IPS-NIHi7 (cell line): Measurements from ENCODE around the gene NEK1.

Experiments used
- DNase-seq: peaks from one replicate; pipeline ENCODE4 v3.0.0; 2012; ENCODE audit warnings: mixed read lengths; ENCODE audit errors: extremely low spot score

The NEK1 gene, protein sequence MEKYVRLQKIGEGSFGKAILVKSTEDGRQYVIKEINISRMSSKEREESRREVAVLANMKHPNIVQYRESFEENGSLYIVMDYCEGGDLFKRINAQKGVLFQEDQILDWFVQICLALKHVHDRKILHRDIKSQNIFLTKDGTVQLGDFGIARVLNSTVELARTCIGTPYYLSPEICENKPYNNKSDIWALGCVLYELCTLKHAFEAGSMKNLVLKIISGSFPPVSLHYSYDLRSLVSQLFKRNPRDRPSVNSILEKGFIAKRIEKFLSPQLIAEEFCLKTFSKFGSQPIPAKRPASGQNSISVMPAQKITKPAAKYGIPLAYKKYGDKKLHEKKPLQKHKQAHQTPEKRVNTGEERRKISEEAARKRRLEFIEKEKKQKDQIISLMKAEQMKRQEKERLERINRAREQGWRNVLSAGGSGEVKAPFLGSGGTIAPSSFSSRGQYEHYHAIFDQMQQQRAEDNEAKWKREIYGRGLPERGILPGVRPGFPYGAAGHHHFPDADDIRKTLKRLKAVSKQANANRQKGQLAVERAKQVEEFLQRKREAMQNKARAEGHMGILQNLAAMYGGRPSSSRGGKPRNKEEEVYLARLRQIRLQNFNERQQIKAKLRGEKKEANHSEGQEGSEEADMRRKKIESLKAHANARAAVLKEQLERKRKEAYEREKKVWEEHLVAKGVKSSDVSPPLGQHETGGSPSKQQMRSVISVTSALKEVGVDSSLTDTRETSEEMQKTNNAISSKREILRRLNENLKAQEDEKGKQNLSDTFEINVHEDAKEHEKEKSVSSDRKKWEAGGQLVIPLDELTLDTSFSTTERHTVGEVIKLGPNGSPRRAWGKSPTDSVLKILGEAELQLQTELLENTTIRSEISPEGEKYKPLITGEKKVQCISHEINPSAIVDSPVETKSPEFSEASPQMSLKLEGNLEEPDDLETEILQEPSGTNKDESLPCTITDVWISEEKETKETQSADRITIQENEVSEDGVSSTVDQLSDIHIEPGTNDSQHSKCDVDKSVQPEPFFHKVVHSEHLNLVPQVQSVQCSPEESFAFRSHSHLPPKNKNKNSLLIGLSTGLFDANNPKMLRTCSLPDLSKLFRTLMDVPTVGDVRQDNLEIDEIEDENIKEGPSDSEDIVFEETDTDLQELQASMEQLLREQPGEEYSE (N-terminal part only)

DNA sequence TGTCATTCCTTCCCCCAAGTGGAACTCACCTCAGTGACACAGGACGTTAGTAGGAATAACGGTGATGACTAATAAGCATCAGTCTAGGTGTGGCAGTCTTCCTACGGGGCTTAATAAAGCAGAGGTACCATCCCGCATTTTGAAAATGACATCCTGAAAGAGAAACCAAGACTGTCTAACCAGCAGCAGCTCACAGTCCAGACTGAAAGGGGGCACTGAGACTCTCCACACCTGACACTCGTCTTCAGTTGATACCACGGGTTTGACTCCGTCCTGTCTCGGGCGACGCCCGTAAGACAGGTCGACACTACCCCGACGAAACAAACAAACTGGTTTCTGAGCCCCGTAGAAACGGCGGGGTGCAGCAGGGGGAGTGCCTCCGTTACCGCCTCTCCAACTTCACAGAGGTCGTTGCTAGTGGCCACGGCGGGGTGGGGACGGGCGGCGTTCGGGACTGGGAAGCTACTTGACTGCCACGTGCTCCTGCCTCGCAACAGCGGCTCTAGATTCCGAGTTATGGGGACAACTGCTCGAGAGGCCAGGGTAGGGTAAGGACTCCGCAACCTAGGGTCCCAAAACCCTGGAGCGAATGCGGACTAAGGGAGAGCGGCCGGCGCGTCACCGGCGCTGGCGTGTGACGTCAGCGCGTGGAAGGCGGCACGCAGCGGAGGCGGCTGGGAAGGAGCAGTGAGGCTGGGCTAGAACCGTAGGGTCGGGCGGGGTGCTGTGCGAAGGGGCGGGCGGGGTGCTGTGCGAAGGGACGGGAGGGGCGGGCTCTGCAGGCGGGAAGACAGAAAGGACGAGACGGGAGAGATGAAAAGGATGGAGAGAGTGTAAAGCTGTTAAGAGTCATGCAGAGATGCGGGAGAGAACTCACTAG lies at the start of gene NEK1:
Gene NEK1, minus strand, starts transcription at position 593 of the 880 bp plus-strand sequence. CDS start 9,953 bp downstream, outside the sequence.
- DNase-seq, result peak; percentile 91

- no peak for DNase-seq
These were observed 49.4 kb upstream of the NEK1 start for GRCh38 chr4:169661761-169662160.

DNA sequence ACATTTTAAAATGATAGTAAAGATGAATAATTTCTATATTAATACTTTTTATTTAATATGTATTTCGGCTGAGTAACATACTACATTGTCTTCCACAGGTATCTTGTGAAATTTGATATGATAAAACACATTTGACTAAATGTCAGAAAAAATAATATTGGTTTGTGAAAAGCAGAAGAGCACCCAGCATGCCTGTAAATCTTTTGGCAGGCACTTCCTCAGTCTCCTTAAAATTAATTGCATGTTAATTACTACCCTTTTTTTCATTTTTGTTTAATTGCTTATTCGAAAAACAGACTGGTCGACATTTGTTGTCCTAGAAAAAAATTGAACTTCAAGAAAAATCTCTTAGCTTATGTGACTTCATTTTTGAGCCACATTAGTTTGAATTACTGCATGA lies 48.5 kb upstream of the NEK1 start:
- no peak for DNase-seq

DNA sequence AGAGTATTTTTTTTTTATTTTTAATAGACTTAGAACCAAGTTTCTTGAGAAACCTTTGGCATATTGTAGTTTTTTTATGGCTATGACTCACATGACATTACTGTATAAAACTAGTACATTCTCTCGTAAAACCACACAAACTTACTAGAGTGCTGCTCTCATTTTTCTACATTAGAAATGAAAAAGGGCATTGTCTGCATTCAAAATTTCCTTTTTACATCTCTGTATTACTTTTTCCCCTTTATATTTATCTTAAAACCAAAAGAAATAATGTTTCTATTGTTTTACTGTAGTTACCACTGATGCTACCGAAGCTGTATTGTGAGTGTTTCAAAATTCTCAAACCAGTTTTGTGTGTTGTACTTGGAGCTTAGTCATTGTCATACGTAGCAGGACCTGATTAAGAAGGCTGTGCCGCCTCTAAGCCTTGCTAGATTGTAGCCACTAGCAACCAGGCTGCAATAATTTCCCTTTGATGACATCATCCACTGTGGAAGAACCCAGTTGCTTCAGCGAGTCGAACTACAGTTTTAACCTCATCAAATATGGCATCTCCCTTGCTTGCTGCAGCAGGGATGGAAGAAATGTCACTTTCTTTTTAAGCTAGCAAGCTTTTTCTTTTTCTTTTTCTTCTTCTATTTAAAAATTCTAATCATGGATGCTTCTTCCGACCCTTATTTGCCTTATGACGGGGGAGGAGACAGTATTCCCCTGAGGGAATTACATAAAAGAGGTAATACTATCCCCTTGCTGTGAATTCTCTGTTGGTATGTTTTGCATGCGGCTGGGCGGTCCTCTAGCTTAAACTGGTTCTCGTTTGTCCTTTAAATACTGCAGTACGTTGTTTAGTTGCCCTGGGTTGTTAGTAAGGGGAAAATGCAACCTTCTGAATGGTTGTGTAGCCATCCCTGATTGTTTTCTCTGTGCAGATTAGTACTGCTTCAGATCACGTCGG lies 47.6 kb upstream of the NEK1 start:
- DNase-seq, result peak; percentile 76

GRCh38 chr4:169658975-169659715 lies 46.8 kb upstream of the NEK1 start:
- DNase-seq, result no peak

- no peak for DNase-seq
These were observed 45.8 kb upstream of the NEK1 start for GRCh38 chr4:169658196-169658595.

DNA sequence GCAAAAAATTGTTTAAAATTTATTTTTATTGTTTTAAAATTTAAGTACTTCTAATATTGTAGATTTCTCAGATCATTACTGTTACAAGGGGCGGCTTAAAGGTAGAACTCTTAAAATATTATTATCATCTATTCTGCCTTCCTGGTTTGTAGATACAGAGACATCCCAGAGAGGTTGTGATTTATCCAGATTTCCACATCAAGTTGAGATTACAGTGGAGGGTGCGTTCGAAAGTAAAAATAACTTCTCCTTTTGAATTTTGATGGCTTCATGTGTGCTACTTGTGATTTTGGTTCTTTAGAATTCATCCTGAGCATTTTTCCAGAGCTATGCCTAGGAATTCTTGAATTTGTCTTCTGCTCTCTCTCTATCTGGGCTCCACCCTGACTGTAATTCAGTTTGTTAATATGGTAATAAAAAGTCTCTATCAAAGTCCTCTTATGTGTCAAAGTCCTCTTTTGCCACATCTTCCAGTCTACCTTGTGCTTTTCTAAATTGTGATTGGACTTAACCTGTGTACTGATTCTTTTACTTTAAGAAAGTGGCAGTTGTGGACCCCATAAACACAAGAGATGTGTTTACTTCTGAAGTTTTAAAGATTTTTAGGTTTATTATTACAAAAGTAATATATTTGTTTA lies 45.2 kb upstream of the NEK1 start:
- no peak for DNase-seq

GRCh38 chr4:169655401-169655800 lies 43.0 kb upstream of the NEK1 start:
- DNase-seq, result no peak

DNA sequence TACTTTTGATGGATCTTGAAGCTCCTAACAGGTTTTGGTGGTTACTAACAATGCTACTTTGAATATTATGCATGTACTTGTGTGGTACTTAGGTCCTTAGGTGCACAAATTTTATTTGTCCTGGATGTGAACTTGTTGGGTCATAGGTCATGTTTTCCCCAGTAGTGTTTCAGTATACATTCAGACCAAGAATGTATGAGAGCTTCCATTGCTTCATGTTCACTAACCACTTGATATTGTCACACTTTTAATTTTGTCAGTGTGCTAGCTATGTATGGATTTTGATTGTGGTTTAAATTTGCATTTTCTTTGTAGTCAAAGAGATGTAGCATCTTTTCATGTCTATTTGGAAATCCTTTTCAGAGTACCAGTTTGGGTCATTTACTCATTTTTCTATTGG lies 40.2 kb upstream of the NEK1 start:
- DNase-seq, result no peak

DNA sequence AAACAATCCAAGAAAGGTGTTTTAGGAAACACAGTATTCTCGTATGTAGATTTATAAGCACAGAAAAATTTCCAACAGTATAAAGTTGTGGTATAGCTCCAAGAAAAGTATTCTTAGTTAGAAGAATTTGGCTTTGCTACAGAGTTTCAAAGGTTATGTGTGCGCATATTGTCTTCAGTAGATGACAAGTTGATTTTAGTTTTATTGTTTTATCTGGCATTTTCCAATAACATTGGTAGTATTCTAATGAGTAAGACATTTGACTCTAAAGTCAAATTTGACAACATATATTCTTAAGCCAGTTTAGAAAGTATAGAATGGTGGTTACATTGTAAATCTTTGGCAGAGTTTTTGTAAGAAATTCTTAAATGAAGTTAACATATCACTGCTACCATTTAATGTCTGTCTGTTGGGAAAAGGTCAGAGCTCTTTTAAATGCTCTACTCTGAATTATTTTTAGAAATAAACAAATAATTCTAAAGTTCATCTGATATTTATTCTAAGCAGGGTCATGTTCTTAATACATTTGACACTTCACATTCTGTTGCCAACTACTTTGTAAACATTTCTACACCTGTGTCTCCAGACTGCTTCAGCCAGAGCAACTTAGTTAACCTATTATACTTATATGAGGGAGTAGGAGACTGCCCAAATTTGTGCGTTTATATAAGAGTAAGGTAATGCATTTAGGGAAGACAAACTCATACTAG lies 38.0 kb upstream of the NEK1 start:
- DNase-seq, result no peak

- DNase-seq, result no peak
These were observed 37.3 kb upstream of the NEK1 start for GRCh38 chr4:169649545-169650226.

DNA sequence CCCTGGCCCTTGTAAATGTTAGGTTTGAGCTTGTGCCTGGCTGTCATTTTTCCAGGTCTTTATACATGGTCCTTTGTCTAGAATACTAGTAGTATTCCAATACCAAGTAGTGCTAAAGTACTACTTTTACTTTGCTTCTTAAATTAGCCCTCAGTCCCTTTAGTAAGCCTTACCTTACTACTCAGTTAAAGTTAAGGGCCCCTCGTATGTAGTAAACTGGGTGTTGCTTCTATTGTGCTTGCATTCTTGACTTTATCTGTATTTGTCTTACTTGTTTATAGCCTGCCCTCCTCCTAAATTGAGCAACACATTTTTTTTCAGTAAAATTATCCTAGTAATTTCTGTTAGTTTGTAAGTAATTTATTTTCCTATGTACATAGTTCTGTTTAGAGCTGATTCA lies 33.2 kb upstream of the NEK1 start:
- DNase-seq, result no peak

DNA sequence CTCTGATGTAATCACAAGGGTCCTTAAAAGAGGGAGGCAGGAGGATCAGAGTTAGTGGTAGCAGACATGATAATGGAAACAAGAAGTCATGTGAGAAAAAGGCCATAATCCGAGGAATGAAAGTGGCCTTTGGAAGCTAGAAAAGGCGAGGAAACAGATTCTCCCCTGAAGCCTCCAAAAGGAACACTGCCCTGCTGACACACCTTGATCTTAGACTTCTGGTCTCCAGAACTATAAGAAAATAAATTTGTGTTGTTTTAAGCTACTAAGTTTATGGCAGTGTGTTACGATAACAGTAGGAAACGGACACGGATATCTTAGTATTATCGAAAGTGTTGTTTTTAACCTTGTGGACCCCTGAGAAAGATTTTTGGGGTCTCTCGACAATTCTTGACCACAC lies 32.4 kb upstream of the NEK1 start:
- no peak for DNase-seq

GRCh38 chr4:169640261-169640870 lies 28.0 kb upstream of the NEK1 start:
- no peak for DNase-seq

DNA sequence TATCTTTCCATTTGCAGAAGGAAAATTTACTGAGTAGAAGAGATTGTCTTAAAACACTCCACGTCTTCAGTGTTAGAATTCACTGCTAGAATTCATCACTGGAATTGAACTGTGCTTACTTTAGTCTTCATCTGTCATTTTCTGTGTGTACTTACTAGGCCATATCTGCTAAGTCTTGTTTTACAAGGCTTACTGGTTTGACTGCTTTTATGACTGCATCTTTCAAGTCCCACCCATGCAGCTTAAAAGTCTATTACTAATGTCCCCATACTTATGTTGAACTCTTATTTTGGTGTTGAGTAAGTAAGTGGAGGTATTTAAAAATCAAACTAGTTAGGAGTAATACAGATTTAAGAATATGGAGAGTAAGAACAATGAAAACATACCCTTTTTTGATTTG lies 22.6 kb upstream of the NEK1 start:
- no peak for DNase-seq

DNA sequence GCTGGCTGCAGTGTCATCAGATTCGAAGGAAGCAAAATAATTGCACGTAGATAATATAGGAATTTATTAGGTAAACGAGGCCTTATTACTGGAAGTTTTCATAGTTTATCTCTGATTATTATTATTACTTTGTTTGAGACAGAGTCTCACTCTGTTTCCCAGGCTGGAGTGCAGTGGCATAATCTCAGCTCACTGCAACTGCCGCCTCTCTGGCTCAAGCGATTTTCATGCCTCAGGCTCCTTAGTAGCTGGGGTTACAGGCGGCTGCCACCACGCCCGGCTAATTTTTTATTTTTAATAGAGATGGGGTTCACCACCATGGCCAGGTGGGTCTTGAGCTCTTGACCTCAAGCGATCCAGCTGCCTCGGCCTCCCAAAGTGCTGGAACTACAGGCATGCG lies 20.5 kb upstream of the NEK1 start:
- no peak for DNase-seq

DNA sequence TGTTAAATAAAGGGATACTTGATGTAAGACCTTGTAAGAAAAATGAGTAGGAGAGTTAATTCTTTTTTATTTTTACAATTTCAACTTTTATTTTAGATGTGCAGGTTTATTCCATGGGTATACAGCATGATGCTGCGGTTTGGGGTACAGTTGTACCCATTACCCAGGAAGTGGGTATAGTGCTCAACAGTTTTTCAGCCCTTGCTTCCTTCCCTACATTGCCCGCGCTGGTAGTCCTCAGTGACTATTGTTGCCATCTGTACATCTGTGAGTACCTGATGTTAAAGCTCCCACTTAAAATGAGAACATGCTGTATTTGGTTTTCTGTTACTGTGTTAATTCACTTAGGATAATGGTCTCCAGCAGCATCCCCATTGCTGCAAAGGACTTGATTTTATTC lies 17.7 kb upstream of the NEK1 start:
- no peak for DNase-seq
